Keratinocyte (primary cell): ENCODE measurements around the gene PDE11A. TPM values are rescaled to one million over a fixed set of nuclear protein-coding genes. Genes with fewer than 3 reads are reported as not detected.

Source experiments
- DNase-seq: peaks from one replicate; pipeline ENCODE4 v3.0.0-alpha.2; 2011; ENCODE audit warnings: low read depth, missing footprints, low spot score
- FAIRE-seq: peaks from 2 replicates; lab custom pipeline; 2011; peaks lifted over from hg19 to GRCh38; lab: Jason Lieb, UNC
- H2AFZ ChIP-seq: 2 replicates; pipeline ENCODE4 v1.6.0; 2012; ENCODE audit warnings: low read length, control low read depth, inconsistent platforms; ENCODE audit not compliant: control insufficient read depth
- H3K27ac ChIP-seq: 2 replicates; pipeline ENCODE4 v1.5.1; 2011; ENCODE audit warnings: low read length; ENCODE audit not compliant: control insufficient read depth, insufficient read depth
- H3K27me3 ChIP-seq: 3 replicates; pipeline ENCODE4 v1.6.0; 2011; ENCODE audit warnings: low read length; ENCODE audit not compliant: control insufficient read depth, insufficient read depth; ENCODE audit errors: extremely low read depth
- H3K36me3 ChIP-seq, 2 experiments: 2 replicates in 1 of 2; 3 replicates in 1 of 2; pipeline ENCODE4 v1.5.1; 2011; ENCODE audit warnings: low read length in 2 of 2, mild to moderate bottlenecking in 1 of 2; ENCODE audit not compliant: control insufficient read depth in 2 of 2, insufficient read depth in 2 of 2; ENCODE audit errors: extremely low read depth in 1 of 2
- H3K4me1 ChIP-seq: 3 replicates; pipeline ENCODE4 v1.5.1; 2011; ENCODE audit warnings: low read length; ENCODE audit not compliant: control insufficient read depth, insufficient read depth; ENCODE audit errors: extremely low read depth
- H3K4me2 ChIP-seq: 3 replicates; pipeline ENCODE4 v1.6.0; 2011; ENCODE audit warnings: low read depth, low read length; ENCODE audit not compliant: control insufficient read depth, insufficient read depth; ENCODE audit errors: extremely low read depth
- H3K4me3 ChIP-seq, 3 experiments: fragments of 200-600 bp in 1 of 3; sonication (generic) in 1 of 3; 2 replicates in 2 of 3; 3 replicates in 1 of 3; pipeline ENCODE4 v1.5.1; 2011 to 2016; ENCODE audit warnings: low read length in 3 of 3, mild to moderate bottlenecking in 3 of 3, control low read depth in 2 of 3, inconsistent platforms in 1 of 3, low read depth in 1 of 3, mixed read lengths in 1 of 3, mixed run types in 1 of 3, moderate library complexity in 1 of 3; ENCODE audit not compliant: control insufficient read depth in 2 of 3, insufficient read depth in 2 of 3; ENCODE audit errors: extremely low read depth in 1 of 3
- H3K79me2 ChIP-seq: 2 replicates; pipeline ENCODE4 v1.6.0; 2012; ENCODE audit warnings: low read length; ENCODE audit not compliant: control insufficient read depth, insufficient read depth
- H3K9ac ChIP-seq: 3 replicates; pipeline ENCODE4 v1.6.0; 2011; ENCODE audit warnings: low read length; ENCODE audit not compliant: control insufficient read depth, insufficient read depth; ENCODE audit errors: extremely low read depth
- H3K9me1 ChIP-seq: 3 replicates; pipeline ENCODE4 v1.6.0; 2011; ENCODE audit warnings: low read length; ENCODE audit not compliant: control insufficient read depth, insufficient read depth; ENCODE audit errors: extremely low read depth
- H3K9me3 ChIP-seq: 2 replicates; pipeline ENCODE4 v1.5.1; 2012; ENCODE audit warnings: low read depth, low read length; ENCODE audit not compliant: control insufficient read depth
- H4K20me1 ChIP-seq: 3 replicates; pipeline ENCODE4 v1.6.0; 2011; ENCODE audit warnings: low read length; ENCODE audit not compliant: control insufficient read depth, insufficient read depth; ENCODE audit errors: extremely low read depth
- CTCF ChIP-seq, 3 experiments: IDR thresholded peaks in 1 of 3; conservative IDR thresholded peaks in 1 of 3; optimal IDR thresholded peaks in 1 of 3; 2 replicates in 2 of 3; 3 replicates in 1 of 3; pipeline versions ENCODE3 to v1.5.1; 2011; ENCODE audit warnings: low read length in 3 of 3, mild to moderate bottlenecking in 3 of 3, moderate library complexity in 2 of 3, control low read depth in 1 of 3, inconsistent platforms in 1 of 3; ENCODE audit not compliant: insufficient read depth in 2 of 3; ENCODE audit errors: extremely low read depth in 1 of 3
- EZH2 ChIP-seq: IDR thresholded peaks from one replicate; pipeline ENCODE4 v1.6.1; 2012; ENCODE audit warnings: inconsistent platforms, mild to moderate bottlenecking, low read length, moderate library complexity
- dilution Hi-C: fragments of 300-500 bp; cut with MboI; formaldehyde crosslinking; loops from one replicate; pipeline ENCODE4 v1.7.0; 2020; ENCODE audit warnings: low sequenced_read_pairs; ENCODE audit not compliant: extremely low pct_ligation_motif_present
- polyA plus RNA-seq, 5 experiments: library from polyadenylated mRNA; depleted of rRNA in 3 of 5; stranded (reverse) in 3 of 5; stranded (forward) in 1 of 5; unstranded in 1 of 5; fragments of >200 nt; gene quantifications; 1 replicate in 1 of 5; 2 replicates in 3 of 5; 3 replicates in 1 of 5; pipeline versions ENCODE4 v1.2.1 to v1.2.3, GENCODE V29; 2011 to 2012; ENCODE audit warnings: missing spikeins in 2 of 5, low read depth in 1 of 5, low replicate concordance in 1 of 5

The PDE11A gene
- polyA plus RNA-seq, 1 donor (not counting 4 experiments of a cell fraction or from before 2014, with no cell fraction given) = 0.01 TPM

- Histone ChIP-seq H3K9me1 (no peaks in the 10 kb centered on the region), H3K4me1 (no peaks in the 10 kb centered on the region), H3K36me3 (no peaks in the 10 kb centered on the region), H3K79me2 (no peaks in the 10 kb centered on the region), H3K9me3 (no peaks in the 10 kb centered on the region), H4K20me1 (no peaks in the 10 kb centered on the region), H3K27me3 (no peaks in the 10 kb centered on the region), H3K4me3 (no peak overlapping the region), H3K9ac (no peak overlapping the region), H2AFZ (no peak overlapping the region), H3K27ac (no peak overlapping the region), H3K4me2 (no peak overlapping the region)
- DNase-seq (no peak), FAIRE-seq (no peak)
- no peak for TF ChIP-seq CTCF (optimal IDR thresholded peaks at IDR 0.05 in 1 of 3, IDR thresholded peaks at IDR 0.05 in 1 of 3, conservative IDR thresholded peaks at IDR 0.05 in 1 of 3; ENCODE audit: extremely low read depth in 1 of 3, insufficient read depth in 2 of 3, low read length in 3 of 3)
- no peak for TF ChIP-seq EZH2
- dilution Hi-C loops = no loop called here
These were observed 426.3 kb downstream of the PDE11A start for GRCh38 chr2:177646241-177646640.

GRCh38 chr2:177641331-177641730 lies 431.2 kb downstream of the PDE11A start:
- Histone ChIP-seq H3K27ac (no peak overlapping the region), H3K9me3 (no peaks in the 10 kb centered on the region), H4K20me1 (no peaks in the 10 kb centered on the region), H3K9me1 (no peaks in the 10 kb centered on the region), H3K4me2 (no peak overlapping the region), H3K27me3 (no peaks in the 10 kb centered on the region), H2AFZ (no peak overlapping the region), H3K36me3 (no peaks in the 10 kb centered on the region), H3K79me2 (no peaks in the 10 kb centered on the region), H3K4me3 (no peak overlapping the region), H3K9ac (no peak overlapping the region), H3K4me1 (no peaks in the 10 kb centered on the region)
- FAIRE-seq (no peak), DNase-seq (no peak)
- no peak for TF ChIP-seq EZH2
- no peak for TF ChIP-seq CTCF (optimal IDR thresholded peaks at IDR 0.05 in 1 of 3, IDR thresholded peaks at IDR 0.05 in 1 of 3, conservative IDR thresholded peaks at IDR 0.05 in 1 of 3; ENCODE audit: extremely low read depth in 1 of 3, insufficient read depth in 2 of 3, low read length in 3 of 3)
- dilution Hi-C loops = no loop called here
